ENCODE results near the gene KDM1A.

Gene KDM1A

DNA sequence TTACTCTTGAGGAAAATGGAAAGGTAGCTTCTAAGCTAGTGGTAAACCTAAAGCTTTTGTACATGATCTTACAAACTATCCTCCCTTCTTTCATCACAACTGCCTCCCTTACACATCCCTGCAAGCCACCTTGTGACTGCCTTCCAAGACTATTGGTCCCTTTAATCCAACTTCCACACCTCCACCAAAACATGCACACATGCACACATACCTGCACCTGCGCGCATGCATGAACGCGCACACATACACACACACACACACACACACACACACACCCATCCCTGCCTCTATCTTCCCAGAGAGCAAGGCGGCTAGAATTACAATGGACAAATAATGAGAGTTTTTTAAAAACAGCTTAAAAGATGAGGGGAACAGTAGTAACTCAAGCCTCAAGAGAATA is 91.1 kb downstream of the KDM1A start:
- DNase-seq (ENCODE audit: low read depth in 2 of 2): no peak

DNA sequence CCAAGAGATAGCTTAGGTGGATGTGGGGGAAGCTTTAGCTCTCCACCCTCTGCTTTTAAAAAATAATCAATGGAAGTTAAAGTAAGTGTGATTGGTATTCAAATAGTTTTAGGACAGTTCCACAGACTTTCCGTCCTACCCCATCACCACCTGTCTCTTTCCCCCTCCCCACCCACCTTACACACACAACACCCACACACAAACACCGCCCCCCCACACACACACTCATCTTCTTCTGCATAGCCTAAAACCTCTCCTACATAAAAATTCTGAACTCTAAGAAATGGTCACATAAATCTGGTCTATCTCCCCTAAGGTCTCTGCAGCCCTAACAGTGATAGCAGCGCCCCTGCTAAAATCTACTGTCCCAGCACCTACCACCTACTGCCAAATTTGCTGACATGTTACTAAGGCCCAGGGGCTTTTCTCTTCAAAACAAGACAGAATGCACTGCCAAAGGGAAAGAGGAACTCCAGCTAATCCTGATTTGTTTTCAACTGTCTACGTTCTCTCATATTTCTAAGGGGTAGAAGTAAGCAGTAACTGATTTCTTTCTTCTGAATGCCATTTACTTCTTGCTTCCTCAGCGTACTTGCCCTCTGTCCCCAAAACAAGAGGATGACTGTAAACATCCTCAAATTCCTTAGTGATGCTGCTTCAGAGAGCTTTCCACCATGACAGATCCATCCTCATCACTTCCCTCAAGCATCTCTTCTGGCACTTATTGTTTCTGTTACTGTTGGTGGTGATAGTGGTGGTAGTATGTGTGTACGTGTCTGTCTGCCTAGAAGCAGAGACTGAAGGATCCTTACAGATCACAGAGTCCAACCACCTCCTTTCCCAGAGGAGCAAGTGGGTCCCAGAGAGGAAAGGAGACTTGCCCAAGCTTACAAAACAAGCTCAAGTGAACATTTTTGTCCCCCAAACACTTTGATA is 92.6 kb downstream of the KDM1A start:
- no peak for DNase-seq (ENCODE audit: low read depth in 2 of 2)

DNA sequence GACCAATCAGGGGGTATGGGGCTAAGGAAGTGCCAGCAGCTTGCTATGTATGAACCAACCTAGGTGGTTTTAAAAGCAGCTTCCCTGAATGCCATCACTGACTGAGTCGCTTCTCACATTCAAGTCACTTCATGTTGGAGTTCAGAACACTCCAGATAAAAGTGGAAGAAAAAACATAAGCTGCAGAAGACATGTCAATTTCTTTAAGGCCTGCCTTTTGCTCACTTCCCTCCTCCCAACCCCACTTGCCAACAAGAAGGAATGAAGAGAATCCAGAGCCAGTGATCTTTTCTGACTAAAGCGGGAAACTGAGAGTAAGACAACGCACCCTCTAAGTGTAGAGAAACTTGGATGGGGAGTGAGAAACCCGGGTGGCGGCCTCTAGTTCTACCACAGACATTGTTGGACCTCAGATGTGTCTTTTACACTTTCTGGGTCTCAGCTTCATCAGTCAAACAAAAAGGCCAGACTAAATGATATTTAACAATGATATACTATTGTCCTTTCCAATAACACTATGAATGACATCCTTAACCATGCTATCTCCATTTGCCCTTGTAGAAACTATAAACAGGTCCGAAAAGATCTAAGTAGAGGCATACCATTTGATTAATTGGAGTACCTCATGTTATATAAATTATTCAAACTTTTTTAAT is 95.3 kb downstream of the KDM1A start:
- no peak for DNase-seq (ENCODE audit: low read depth in 2 of 2)

DNA sequence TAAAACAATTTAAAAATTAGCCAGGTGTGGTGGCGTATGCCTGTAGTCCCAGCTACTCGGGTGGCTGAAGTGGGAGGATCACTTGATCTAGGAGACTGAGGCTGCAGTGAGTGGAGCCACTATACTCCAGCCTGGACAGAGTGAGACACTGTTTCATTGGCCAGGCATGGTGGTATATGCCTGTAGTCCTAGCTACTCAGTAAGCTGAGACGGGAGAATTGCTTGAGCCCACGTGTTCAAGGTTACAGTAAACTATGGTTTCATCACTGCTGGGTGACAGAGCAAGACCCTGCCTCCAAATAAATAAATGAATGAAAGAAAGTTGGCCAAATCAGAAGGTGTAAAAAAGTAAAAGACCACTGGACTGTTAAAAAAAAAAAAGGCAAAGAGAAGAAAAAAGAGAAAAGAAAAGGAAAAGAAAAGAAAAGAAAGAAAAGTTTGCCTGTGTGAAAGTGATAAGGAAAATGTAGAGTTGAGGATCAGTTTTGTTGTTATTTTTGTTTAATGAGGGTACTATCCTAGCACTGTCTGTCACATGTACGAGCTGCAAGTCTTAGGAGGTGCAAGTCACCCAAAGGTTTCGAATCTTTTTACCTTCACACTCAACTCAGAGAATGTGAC is 97.1 kb downstream of the KDM1A start:
- no peak for DNase-seq (ENCODE audit: low read depth in 2 of 2)

DNA sequence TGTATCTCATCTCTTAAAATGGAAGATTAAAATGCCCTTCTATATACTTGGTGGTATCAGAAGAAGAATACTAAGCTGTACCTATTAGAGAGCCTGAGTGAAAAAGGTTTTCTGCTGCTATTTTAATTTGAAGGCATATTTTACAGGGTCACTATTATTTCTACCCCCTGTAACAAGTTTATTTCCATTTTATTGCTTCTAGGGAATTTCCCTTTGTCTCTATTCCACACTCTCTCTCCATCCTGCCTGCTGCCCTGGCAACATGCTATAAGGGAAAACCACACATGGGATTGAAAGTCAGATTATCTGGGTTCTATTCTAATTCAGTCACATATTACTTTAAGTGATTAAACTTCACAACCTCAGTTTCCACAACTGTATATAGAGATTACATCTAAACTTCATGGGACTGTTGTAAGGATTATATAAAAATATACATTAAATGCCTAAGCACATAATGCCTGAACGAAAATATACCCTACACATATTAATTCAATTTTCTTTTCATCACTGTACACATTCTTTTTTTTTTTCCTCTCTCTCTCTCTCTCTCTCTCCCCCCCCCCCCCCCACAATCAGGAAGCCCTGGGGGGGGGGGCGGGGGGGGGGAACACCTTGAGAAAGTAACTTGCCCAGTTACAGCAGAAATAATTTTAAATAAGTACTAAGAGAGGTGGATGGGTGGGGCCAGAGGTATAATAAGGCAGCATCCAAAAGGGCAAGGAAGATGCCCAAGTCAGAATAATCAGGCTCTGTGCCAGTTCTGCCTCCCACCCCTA is 97.8 kb downstream of the KDM1A start:
- DNase-seq (ENCODE audit: low read depth in 2 of 2): no peak

DNA sequence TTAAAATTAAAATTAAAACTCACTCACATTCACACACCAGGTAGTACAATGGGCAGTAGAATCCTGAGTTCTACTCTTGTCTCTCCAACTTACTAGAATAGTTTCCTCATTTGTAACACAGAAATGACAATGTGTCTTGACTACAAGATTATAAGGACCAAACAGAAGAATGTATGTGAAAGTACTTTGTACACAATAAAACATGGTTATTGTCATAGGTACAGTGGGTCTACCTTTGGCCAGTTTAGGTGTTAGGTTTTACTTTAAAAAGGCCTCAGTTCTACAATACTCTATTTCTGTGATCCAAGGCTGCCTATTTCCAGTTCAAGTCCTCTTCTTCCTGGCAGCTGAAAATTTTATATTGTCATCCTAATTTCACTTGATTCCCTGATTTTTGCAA is 99.1 kb downstream of the KDM1A start:
- DNase-seq (ENCODE audit: low read depth in 2 of 2): no peak

DNA sequence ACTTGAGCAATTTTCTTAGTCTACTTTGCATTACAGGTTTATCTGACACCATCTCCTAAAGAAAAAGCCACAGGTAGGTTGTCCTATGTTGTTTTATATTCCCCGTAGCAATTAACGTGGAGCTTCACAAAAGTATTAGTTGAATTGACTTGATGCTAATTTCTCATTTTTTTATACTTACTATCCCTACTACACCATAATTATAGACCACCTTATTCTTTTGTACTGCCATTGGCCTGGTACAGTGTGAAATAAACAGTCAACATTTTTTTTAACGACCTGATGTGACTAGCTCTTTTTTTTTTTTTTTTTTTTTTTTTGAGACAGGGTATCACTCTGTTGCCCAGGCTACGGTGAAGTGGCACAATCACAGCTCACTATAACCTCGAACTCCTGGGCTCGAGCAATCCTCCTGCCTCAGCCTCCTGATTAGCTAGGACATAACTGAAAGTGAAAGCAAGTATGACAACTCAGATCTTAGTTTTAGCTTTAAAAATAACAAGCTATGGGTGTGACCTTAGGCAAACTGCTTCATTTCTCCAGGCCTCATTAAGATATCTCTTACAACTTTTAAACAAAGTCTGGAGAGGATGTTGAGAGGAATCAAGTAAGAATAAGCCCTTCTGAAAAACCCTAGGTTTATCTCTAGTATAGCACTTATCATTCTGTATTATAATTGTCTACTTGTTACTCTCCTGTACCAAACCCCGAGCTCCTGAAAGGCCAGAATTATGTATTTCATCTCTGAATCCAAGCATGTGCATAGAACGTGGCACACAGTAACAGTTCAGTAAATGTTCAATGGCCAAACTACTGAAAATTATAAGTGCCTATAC is 99.9 kb downstream of the KDM1A start:
- DNase-seq (ENCODE audit: low read depth in 2 of 2): no peak

DNA sequence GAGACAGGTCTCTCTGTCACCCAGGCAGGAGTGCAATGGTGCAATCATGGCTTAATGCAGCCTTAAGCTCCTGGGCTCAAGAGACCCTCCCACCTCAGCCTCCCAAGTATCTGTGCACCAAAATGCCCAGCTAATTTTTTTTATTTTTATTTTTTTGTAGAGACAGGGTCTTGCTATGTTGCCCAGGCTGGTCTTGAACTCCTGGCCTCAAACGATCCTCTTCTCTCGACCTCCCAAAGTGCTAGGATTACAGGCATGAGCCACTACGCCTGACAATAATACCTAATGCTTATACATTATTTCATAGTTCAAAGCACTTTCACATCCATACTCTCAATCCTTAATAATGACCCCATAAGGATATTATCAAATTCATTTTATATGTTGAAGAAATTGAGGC is 101.1 kb downstream of the KDM1A start:
- no peak for DNase-seq (ENCODE audit: low read depth in 2 of 2)

DNA sequence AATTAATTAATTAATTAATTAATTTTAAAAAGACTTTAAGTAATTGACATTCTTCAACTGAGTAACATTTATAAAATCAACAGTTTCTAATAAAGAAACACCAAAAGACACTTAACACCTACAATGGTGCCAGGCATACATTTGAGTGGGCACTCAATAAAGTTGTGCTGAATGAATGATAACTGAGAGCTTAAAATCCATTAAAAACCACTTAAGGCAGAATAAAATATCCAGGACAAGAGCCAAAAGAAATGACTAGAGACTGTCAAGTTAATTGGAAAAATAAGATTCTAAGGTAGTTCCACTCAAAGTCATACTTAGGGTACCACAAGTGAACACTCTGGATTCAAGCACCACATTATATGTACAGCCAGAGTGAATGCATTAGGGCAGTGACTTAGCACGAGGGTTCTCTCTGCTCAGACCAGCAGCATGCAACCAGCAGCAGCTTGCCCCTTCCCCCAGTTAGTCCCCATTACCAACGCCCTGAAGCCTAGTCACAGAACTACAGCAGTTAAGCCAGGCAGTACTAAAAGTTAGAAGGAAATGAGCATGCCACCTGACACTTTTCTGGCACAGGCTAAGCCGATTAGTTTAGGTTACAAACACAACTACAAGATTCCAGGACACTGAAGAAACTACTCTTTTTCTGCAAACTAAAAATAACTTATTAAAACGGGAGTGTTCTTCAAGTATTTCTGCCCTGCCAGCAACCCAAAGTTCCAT is 102.9 kb downstream of the KDM1A start:
- no peak for DNase-seq (ENCODE audit: low read depth in 2 of 2)

DNA sequence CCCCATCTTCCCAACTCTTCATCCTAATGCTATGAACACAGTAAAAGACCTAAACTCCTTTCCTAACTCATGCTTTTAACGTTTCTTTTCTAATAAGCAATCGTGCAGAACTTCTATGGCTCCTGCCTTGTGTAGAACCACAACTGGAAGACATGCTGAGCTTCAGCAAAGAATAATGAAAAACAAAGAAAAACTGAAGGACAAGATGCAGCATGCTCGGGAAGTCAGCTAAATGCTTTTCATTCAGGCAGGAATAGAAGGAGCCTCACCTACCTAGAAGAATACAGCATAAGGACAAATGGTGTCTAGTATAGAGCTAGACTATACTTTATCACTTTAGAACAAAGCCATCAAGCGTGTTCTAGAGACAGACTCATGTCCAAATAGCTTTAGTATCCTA is 103.5 kb downstream of the KDM1A start:
- DNase-seq (ENCODE audit: low read depth in 2 of 2): no peak

DNA sequence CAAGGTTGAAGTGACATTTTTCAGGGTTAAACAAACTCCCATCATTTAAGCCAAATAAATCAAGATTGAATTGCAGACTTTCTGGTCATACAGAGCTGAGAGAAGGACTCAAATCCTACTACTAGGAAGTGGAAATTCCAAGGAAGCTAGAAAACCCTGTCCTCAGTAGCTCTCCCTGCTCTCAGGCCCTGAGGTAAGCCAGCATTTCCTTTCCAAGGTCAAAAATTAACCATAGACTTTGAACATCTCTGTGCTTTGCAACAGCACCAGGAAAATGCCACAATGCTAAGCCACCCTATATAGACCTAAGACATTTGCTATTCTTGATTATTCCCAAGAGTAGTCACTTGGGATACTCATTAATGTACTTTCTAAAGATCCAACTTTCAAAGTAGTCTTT is 104.3 kb downstream of the KDM1A start:
- no peak for DNase-seq (ENCODE audit: low read depth in 2 of 2)

DNA sequence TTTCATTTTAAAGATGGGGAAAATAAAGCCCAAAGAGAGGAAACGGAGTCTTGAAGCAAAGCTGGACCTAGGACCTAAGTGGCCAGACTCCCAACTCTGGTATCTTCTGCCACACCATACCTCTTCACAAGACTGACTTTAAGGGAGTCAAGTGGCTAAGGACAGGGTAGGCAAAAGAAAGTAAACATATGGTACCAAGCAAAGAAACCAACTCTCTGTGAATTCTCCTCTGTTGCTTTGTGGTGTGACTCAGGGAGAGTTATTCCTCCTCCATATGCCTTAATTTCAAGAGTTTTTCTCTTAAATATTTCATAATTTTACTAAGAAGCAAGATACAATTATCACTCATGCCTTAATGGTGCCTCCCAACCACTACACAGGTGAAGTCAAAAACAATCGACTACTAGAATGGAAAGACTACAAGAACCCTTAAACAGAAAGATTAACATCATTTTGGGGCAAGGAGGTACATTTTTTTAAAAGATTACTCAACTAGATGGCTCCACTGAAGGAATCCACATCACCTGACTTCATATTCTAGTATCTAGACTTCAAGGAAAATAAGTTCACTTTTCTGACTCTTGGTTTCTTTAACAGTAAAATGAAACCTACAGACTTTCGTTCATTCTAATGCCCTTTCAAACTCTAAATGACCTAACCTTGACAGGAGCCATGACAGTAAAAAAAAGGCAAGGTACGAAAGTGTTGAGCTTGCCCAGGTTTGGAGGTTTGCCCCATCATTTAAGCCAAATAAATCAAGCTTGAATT is 105.2 kb downstream of the KDM1A start:
- DNase-seq (ENCODE audit: low read depth in 2 of 2): no peak

DNA sequence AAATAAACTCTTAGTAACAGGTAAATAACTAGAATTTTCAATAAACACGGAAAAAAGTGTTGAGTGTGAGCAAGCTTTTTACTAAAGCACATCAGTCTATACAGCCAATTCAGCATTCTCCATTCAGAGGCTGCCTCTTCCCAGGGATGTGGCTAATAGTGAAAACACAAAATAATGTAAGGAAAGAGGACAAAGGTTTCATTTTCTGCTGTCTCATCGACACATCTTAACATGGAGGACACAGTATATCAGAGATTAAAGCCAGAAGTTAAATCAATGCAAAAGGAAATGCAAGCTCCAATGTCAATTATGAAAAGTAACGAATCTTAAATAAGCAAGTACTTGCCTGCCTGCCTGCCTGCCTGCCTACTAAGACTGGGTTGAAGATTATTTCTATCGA is 106.2 kb downstream of the KDM1A start:
- no peak for DNase-seq (ENCODE audit: low read depth in 2 of 2)

DNA sequence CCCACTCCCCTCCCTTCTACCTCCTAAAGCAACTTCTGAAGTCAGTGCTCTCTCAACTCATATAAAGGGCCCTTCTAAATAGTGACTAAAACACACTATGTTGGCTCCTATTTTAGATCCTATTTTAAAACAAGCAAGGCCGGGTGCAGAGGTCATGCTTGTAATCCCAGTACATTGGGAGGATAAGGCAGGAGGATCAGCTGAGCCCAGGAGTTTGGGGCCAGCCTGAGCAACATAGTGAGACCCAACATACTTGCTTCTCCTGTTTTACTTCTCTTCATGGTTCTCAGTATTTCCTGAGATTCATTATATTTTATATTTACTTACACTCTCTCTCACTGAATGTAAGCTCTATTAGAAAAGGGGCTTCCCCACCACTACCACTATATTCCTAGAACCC is 106.9 kb downstream of the KDM1A start:
- no peak for DNase-seq (ENCODE audit: low read depth in 2 of 2)

DNA sequence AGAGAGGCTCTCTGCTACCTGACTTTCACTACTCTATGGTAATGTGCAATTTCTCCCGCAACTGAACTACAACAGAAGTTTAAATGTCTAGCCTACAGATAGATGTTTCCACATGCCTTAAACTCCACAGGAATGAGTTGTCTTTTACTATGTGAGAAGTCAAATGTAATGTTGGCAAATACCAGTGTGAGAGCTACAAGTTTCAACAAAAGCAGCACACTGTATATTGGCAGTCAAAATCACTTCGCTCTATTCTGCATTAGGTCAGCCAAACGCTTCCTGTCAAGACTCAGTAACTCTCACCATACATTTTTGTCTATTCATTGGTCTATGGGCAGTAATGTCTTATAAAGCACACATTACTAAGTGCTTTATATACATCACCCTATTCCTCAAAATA is 107.5 kb downstream of the KDM1A start:
- DNase-seq (ENCODE audit: low read depth in 2 of 2): no peak

DNA sequence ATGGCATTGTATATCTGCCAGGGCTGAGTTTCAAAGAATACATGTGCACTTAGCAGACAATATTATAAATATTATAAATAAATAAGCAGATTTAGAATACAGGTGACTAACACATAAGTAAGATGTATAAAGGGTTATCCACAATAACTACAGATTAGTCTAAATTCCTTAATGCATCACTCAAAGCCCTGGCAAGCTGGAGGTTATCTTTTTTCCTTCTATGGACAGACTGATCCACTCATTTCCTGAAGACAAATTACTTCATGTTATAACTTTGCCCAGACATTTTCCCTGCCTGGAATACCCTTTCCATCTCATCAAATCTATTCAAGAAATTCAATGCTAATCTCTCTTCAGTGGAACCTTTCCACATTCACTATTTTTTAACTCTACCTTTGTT is 110.6 kb downstream of the KDM1A start:
- DNase-seq (ENCODE audit: low read depth in 2 of 2): no peak

DNA sequence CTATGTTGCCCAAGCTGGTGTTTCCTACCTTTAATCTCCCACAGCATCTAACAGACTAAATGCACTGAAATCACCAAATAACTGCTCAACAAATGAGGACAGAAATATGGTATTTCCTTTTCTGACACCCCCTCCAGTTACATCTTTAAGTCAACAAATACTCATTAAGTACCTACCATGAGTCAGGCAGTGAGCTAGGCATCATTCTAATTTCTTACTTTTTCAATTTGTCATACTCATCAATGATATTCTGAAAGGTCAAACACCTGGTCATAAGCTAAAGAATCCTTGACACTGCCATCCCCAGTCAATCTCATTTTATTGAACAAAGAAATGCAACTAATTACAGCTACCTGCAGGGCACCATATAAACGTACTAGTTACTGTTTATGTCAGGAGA is 112.8 kb downstream of the KDM1A start:
- DNase-seq (ENCODE audit: low read depth in 2 of 2): no peak

Measured in activated CD4-positive, alpha-beta T cell treated with anti-CD3 and anti-CD28 coated beads for 24 hours (primary cell).